ENCODE results near the gene DMGDH. TPM values are rescaled to one million over a fixed set of nuclear protein-coding genes. Genes with fewer than 3 reads are reported as not detected.

DMGDH gene
- total RNA-seq, result 0.58 and 3.7 TPM in 2 replicates

GRCh38 chr5:79069488-79070349, at the start of gene DMGDH, which contains the start of gene BHMT2:
Gene DMGDH (minus strand): TSS chr5:79069674. CDS start chr5:79069620, 54 bp downstream.
Gene BHMT2 (plus strand): TSS chr5:79069767. CDS start chr5:79069783, 16 bp downstream.

GRCh38 chr5:79111387-79111959, 42.0 kb upstream of the DMGDH start, which contains the start of gene BHMT:
Gene BHMT (plus strand): TSS chr5:79111809. CDS start chr5:79111886, 77 bp downstream.

GRCh38 chr5:78985116-78985724, 84.3 kb downstream of the DMGDH start, which contains the start of gene ARSB:
Gene ARSB (minus strand): TSS chr5:78985310. CDS start chr5:78985248, 62 bp downstream.

Other genes with a start within 250 kb of the DMGDH start
- 19.9 and 41.4 TPM in 2 replicates for gene ARSB, start 84.4 kb downstream of the DMGDH start, total RNA-seq
- gene BHMT2, start 93 bp upstream of the DMGDH start, total RNA-seq, result 0.58 and 3.7 TPM in 2 replicates
- under 0.01 TPM in 1 of 2 replicates, not detected in the other for gene BHMT, start 42.1 kb upstream of the DMGDH start, total RNA-seq
- 5.9 and 15.8 TPM in 2 replicates for gene JMY, start 166.5 kb upstream of the DMGDH start, total RNA-seq